H1 (cell line): ENCODE data around the gene PPP2R3A. TPM values are rescaled to one million over a fixed set of nuclear protein-coding genes. Genes with fewer than 3 reads are reported as not detected.

ENCODE experiments used
- CHD1 ChIP-seq: IDR thresholded peaks from 2 replicates; pipeline ENCODE4 v1.6.1; 2012; ENCODE audit warnings: low read depth, low read length, improper control_type of control experiment
- CTBP2 ChIP-seq: IDR thresholded peaks from 2 replicates; pipeline ENCODE4 v1.7.0; 2011; ENCODE audit warnings: borderline replicate concordance, mild to moderate bottlenecking, moderate library complexity, mixed read lengths, low read length; ENCODE audit not compliant: insufficient read depth, insufficient read length
- KDM5A ChIP-seq: fragments of 200-600 bp; IDR thresholded peaks from 2 replicates; pipeline ENCODE4 v1.7.1; 2012; ENCODE audit warnings: mild to moderate bottlenecking, low read length, inconsistent platforms, mixed read lengths
- NRF1 ChIP-seq: IDR thresholded peaks from 2 replicates; pipeline ENCODE4 v1.6.1; 2011; ENCODE audit warnings: mild to moderate bottlenecking, low read depth, low read length, improper control_type of control experiment
- RXRA ChIP-seq: IDR thresholded peaks from 2 replicates; pipeline ENCODE4 v1.6.1; 2011; ENCODE audit warnings: low read depth, mild to moderate bottlenecking, low read length, moderate library complexity; ENCODE audit not compliant: insufficient read depth
- SP4 ChIP-seq: IDR thresholded peaks from 2 replicates; pipeline ENCODE4 v1.6.1; 2012; ENCODE audit warnings: low read length, inconsistent platforms
- polyA plus RNA-seq, 7 experiments: library from polyadenylated mRNA; depleted of rRNA in 3 of 7; stranded (reverse) in 5 of 7; unstranded in 2 of 7; fragments of >200 nt in 5 of 7; fragments of 200-250 nt in 2 of 7; gene quantifications; 1 replicate in 5 of 7; 2 replicates in 1 of 7; 4 replicates in 1 of 7; pipeline versions ENCODE4 v1.2.1 to v1.2.3, GENCODE V29; 2011 to 2013; ENCODE audit warnings: missing spikeins in 2 of 7, mixed read lengths in 2 of 7
- total RNA-seq: library from RNA; stranded (reverse); fragmentation: NEBNext Ultra II Directional; extraction: Animal tissue kit (Norgen Biotek cat#: 25700); gene quantifications from 2 replicates; pipeline ENCODE4 v1.2.1, GENCODE V29; 2021

The PPP2R3A gene
- total and polyA plus RNA-seq, 2 of the 8 experiments (the other 6 are each of a cell fraction or from before 2014, with no cell fraction given), result 4.1 to 15.2 TPM

DNA sequence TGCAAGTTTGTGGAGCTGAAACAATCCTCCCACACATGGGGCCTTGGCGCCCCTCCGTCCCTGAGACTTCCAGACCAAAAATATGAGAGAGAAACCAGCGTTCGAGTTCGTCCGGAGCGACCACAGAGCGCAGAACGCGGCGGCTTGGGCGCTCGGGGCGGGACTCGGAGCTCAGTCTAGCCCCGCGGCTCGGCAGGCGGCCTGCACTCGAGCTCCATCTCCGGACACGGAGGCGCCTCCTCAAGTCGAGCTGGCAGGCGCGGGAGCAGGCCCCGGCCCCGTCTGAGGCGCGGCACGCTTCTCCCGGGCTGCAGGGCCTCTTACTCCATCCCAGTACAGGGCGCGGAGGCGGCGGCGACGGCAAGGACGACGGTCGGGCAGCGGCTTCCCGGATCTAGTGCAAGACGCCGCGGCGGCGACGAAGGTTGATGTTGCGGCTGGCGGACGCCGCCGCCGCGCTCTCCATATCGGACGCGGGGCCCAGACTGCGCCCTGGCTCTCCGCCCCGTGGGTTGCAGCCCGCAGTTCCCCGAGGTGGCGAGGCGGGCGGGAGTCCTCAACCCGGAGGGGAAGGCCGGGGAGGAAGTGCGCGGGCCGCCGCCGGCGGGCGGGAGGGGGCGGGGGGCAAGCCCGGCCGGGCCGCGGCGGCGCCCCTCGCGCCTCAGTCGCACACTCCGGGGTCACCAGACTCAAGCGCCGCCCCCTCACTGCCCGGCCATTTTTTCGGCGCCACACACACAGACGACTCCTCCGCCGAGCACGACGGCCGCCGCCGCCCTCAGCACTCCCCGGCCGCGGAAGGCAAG lies 229.9 kb downstream of the PPP2R3A start (continued):
- no peak for TF ChIP-seq CTBP2
- TF ChIP-seq CHD1, result no peak
- no peak for TF ChIP-seq KDM5A
- TF ChIP-seq RXRA, result no peak
- TF ChIP-seq SP4, result no peak
- no peak for TF ChIP-seq NRF1
